Gastroesophageal sphincter (tissue), 4 donors: Measurements from ENCODE around the gene NDUFS8. TPM values are rescaled to one million over a fixed set of nuclear protein-coding genes. Genes with fewer than 3 reads are reported as not detected.

ENCODE experiments used
- ATAC-seq: fragments of 150-250 bp; one replicate; pipeline ENCODE4 v1.9.1; 2016; ENCODE audit warnings: mild to moderate bottlenecking, moderate library complexity
- H3K27ac ChIP-seq, 4 donors: fragments of 200-600 bp; sonication (generic) in 3 of 4; 1 replicate in 3 of 4; 2 replicates in 1 of 4; pipeline ENCODE4 v1.5.1; 2016 to 2019
- H3K27me3 ChIP-seq: fragments of 200-600 bp; sonication (generic); one replicate; pipeline ENCODE4 v1.5.1; 2019
- H3K36me3 ChIP-seq, 2 donors: fragments of 200-600 bp; sonication (generic); one replicate each; pipeline ENCODE4 v1.5.1; 2019; ENCODE audit warnings: control low read depth in 1 of 2
- H3K4me1 ChIP-seq, 3 donors: fragments of 200-600 bp; sonication (generic); 1 replicate in 2 of 3; 2 replicates in 1 of 3; pipeline ENCODE4 v1.5.1; 2016 to 2019; ENCODE audit warnings: control low read depth in 2 of 3
- H3K4me3 ChIP-seq, 2 donors: fragments of 200-600 bp; sonication (generic); one replicate each; pipeline ENCODE4 v1.5.1; 2019; ENCODE audit warnings: mild to moderate bottlenecking in 1 of 2, moderate library complexity in 1 of 2
- H3K9me3 ChIP-seq, 3 donors: fragments of 200-600 bp; sonication (generic); one replicate each; pipeline ENCODE4 v1.5.1; 2017 to 2019; ENCODE audit warnings: control low read depth in 2 of 3
- EP300 ChIP-seq: sonication (generic); formaldehyde crosslinking; IDR thresholded peaks from one replicate; pipeline ENCODE4 v1.6.1; 2017; ENCODE audit warnings: antibody characterized with exemption, mild to moderate bottlenecking
- POLR2A ChIP-seq, 2 donors: fragments of 450-650 bp; IDR thresholded peaks; one replicate each; pipeline ENCODE4 v1.6.1; 2017; ENCODE audit warnings: antibody characterized with exemption in 2 of 2, mild to moderate bottlenecking in 2 of 2, moderate library complexity in 1 of 2
- POLR2AphosphoS5 ChIP-seq: sonication (generic); formaldehyde crosslinking; IDR thresholded peaks from one replicate; pipeline ENCODE4 v1.6.1; 2017; ENCODE audit warnings: antibody characterized with exemption
- WGBS, 2 donors: methylation state at CpG; one replicate each; pipeline ENCODE4 v1.1.5; 2018; ENCODE audit warnings: low coverage in 1 of 2; 5-methylcytosine and 5-hydroxymethylcytosine counted together
- total RNA-seq, 4 donors: library from RNA; depleted of rRNA; stranded (reverse); fragments of >200 nt; gene quantifications; one replicate each; pipeline ENCODE4 v1.1.0, GENCODE V29; 2016
- TF ChIP-seq, protein P1 (sequence below), 4 experiments: fragments of 200-600 bp in 2 of 4; fragments of 450-650 bp in 2 of 4; sonication (generic) in 1 of 4; IDR thresholded peaks; one replicate each; pipeline ENCODE4 v1.5.1; 2017 to 2019; ENCODE audit warnings: antibody characterized with exemption in 4 of 4, mild to moderate bottlenecking in 2 of 4, moderate library complexity in 2 of 4

Gene NDUFS8
- total RNA-seq, 4 donors from 2014 or later, result 145 to 203 (median 159) TPM

GRCh38 chr11:68032997-68033707 lies 2.7 kb downstream of the NDUFS8 start:
- peaks cover 0 to 49% of the 10 kb centered on the region in 2 donors for H3K36me3 ChIP-seq
- TF ChIP-seq EP300, result no peak
- TF ChIP-seq, protein P1, sequence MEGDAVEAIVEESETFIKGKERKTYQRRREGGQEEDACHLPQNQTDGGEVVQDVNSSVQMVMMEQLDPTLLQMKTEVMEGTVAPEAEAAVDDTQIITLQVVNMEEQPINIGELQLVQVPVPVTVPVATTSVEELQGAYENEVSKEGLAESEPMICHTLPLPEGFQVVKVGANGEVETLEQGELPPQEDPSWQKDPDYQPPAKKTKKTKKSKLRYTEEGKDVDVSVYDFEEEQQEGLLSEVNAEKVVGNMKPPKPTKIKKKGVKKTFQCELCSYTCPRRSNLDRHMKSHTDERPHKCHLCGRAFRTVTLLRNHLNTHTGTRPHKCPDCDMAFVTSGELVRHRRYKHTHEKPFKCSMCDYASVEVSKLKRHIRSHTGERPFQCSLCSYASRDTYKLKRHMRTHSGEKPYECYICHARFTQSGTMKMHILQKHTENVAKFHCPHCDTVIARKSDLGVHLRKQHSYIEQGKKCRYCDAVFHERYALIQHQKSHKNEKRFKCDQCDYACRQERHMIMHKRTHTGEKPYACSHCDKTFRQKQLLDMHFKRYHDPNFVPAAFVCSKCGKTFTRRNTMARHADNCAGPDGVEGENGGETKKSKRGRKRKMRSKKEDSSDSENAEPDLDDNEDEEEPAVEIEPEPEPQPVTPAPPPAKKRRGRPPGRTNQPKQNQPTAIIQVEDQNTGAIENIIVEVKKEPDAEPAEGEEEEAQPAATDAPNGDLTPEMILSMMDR (IDR thresholded peaks at IDR 0.05), result no peak
- no peak for TF ChIP-seq POLR2AphosphoS5
- TF ChIP-seq POLR2A (IDR thresholded peaks at IDR 0.05), result no peak
- 100% methylated on average over 1 of the region's 29 CpGs; no CpG with 5 or more reads in 1 of the 2 donors for WGBS, 2 donors
- H3K4me3 ChIP-seq, result no peak overlapping the region
- no peaks in the 10 kb centered on the region for H3K27me3 ChIP-seq
- H3K9me3 ChIP-seq, result no peaks in the 10 kb centered on the region
- ATAC-seq, result no peak
- peaks cover under 1 to 62% (median 25%) of the 10 kb centered on the region in 3 donors for H3K4me1 ChIP-seq
- peak overlapping the region in 2 of 4 donors; percentile 29 to 91 for H3K27ac ChIP-seq

GRCh38 chr11:68033708-68034045 lies 3.2 kb downstream of the NDUFS8 start:
- H3K4me1 ChIP-seq, result peaks cover 4 to 68% (median 30%) of the 10 kb centered on the region in 3 donors
- WGBS, 2 donors, result 100% methylated on average over 1 of the region's 12 CpGs; no CpG with 5 or more reads in 1 of the 2 donors
- H3K4me3 ChIP-seq, result no peak overlapping the region
- ATAC-seq, result no peak
- H3K9me3 ChIP-seq, result no peaks in the 10 kb centered on the region
- no peak for TF ChIP-seq EP300
- TF ChIP-seq POLR2A (IDR thresholded peaks at IDR 0.05), result no peak
- TF ChIP-seq POLR2AphosphoS5, result no peak
- TF ChIP-seq, protein P1 (IDR thresholded peaks at IDR 0.05), result no peak
- peaks cover 0 to 49% of the 10 kb centered on the region in 2 donors for H3K36me3 ChIP-seq
- H3K27ac ChIP-seq, result peak overlapping the region in 2 of 4 donors; percentile 14 to 29
- H3K27me3 ChIP-seq, result no peaks in the 10 kb centered on the region

DNA sequence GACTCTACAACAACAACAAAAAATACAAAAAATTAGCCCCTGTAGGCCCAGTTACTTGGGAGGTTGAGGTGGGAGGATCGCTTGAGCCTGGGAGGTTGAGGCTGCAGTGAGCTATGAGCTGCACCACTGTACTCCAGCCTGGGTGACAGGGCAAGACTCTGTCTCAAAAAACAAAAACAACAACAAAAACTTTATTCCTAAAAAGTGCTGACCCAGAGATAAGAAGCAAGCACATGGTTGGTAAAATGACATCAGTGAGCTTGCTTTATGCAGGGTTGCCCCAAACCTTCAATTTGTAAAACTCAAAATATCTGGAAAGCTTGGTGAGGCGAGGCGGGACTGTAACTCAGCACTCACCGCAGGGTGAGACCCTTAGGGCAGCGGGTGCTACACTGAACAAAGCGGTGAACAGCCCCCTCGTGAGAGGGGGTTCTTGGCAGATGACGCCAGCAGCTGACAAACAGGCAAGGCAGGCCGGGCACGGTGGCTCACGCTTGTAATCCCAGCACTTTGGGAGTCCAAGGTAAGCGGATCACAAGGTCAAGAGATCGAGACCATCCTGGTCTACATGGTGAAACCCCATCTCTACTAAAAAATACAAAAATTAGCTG lies 4.9 kb downstream of the NDUFS8 start:
- no peak overlapping the region for H3K4me3 ChIP-seq

GRCh38 chr11:68036141-68036716 lies 5.7 kb downstream of the NDUFS8 start:
- Histone ChIP-seq H3K36me3 (peaks cover 0 to 49% of the 10 kb centered on the region in 2 donors), H3K27ac (peak overlapping the region in 3 of 4 donors; percentile 83 to 92 (median 89)), H3K4me1 (peaks cover 4 to 79% (median 37%) of the 10 kb centered on the region in 3 donors), H3K9me3 (no peaks in the 10 kb centered on the region), H3K27me3 (no peaks in the 10 kb centered on the region), H3K4me3 (no peak overlapping the region)
- ATAC-seq, result no peak
- TF ChIP-seq, protein P1 (IDR thresholded peaks at IDR 0.05), result no peak
- no peak for TF ChIP-seq EP300
- no peak for TF ChIP-seq POLR2AphosphoS5
- no peak for TF ChIP-seq POLR2A (IDR thresholded peaks at IDR 0.05)
- WGBS, 2 donors, result no CpG with 5 or more reads among the region's 27 CpGs

More for the DNA sequence above, 4.9 kb downstream of the NDUFS8 start:
- Histone ChIP-seq H3K9me3 (no peaks in the 10 kb centered on the region), H3K4me1 (peaks cover 4 to 74% (median 34%) of the 10 kb centered on the region in 3 donors), H3K27ac (no peak overlapping the region), H3K36me3 (peaks cover 0 to 49% of the 10 kb centered on the region in 2 donors), H3K27me3 (no peaks in the 10 kb centered on the region)
- TF ChIP-seq POLR2AphosphoS5 (no peak), EP300 (no peak), POLR2A (IDR thresholded peaks at IDR 0.05) (no peak)
- TF ChIP-seq, protein P1 (IDR thresholded peaks at IDR 0.05), result no peak
- no peak for ATAC-seq
- 74 to 78% methylated on average over 5 to 6 of the region's 13 CpGs for WGBS, 2 donors
